Measurements from ENCODE around the gene PNPLA2.

PNPLA2 gene

GRCh38 chr11:813456-814096 is 5.1 kb upstream of the PNPLA2 start:
- in situ Hi-C loops (cut with HindIII; ENCODE audit: low sequenced_read_pairs), result loop anchor here (10.0 kb wide), 1 partner anchor 101 kb away; the partner anchor contains the start of gene CHID1

GRCh38 chr11:815675-816432 is 2.9 kb upstream of the PNPLA2 start:
- in situ Hi-C loops (cut with HindIII; ENCODE audit: low sequenced_read_pairs), result loop anchor here (10.0 kb wide), 1 partner anchor 99 kb away; the partner anchor contains the start of gene CHID1

GRCh38 chr11:816433-816779 is 2.3 kb upstream of the PNPLA2 start:
- in situ Hi-C loops (cut with HindIII; ENCODE audit: low sequenced_read_pairs), result loop anchor here (10.0 kb wide), 1 partner anchor 98 kb away; the partner anchor contains the start of gene CHID1

GRCh38 chr11:819129-819931 is 616 bp downstream of the PNPLA2 start:
- in situ Hi-C loops (cut with HindIII; ENCODE audit: low sequenced_read_pairs), result loop anchor here (10.0 kb wide), 1 partner anchor 95 kb away; the partner anchor contains the start of gene CHID1

GRCh38 chr11:819943-820649 is 1.4 kb downstream of the PNPLA2 start:
- in situ Hi-C loops (cut with HindIII; ENCODE audit: low sequenced_read_pairs), result loop anchor here (10.0 kb wide), 1 partner anchor 95 kb away; the partner anchor contains the start of gene CHID1

GRCh38 chr11:820655-821511 is 2.2 kb downstream of the PNPLA2 start:
- in situ Hi-C loops (cut with HindIII; ENCODE audit: low sequenced_read_pairs), result no loop called here

GRCh38 chr11:821512-822371 is 3.0 kb downstream of the PNPLA2 start:
- in situ Hi-C loops (cut with HindIII; ENCODE audit: low sequenced_read_pairs), result no loop called here

- in situ Hi-C loops (cut with HindIII; ENCODE audit: low sequenced_read_pairs), result no loop called here
These were observed 5.0 kb downstream of the PNPLA2 start for GRCh38 chr11:823441-824291.

GRCh38 chr11:824292-824880 is 5.7 kb downstream of the PNPLA2 start:
- in situ Hi-C loops (cut with HindIII; ENCODE audit: low sequenced_read_pairs), result no loop called here

- in situ Hi-C loops (cut with HindIII; ENCODE audit: low sequenced_read_pairs), result no loop called here
These were observed 6.2 kb downstream of the PNPLA2 start for GRCh38 chr11:824942-825341.

- in situ Hi-C loops (cut with HindIII; ENCODE audit: low sequenced_read_pairs), result no loop called here
These were observed 6.9 kb downstream of the PNPLA2 start for GRCh38 chr11:825366-826226.

GRCh38 chr11:826227-826621 is 7.5 kb downstream of the PNPLA2 start:
- in situ Hi-C loops (cut with HindIII; ENCODE audit: low sequenced_read_pairs), result no loop called here

GRCh38 chr11:826836-827145 is 8.1 kb downstream of the PNPLA2 start:
- in situ Hi-C loops (cut with HindIII; ENCODE audit: low sequenced_read_pairs), result no loop called here

- in situ Hi-C loops (cut with HindIII; ENCODE audit: low sequenced_read_pairs), result no loop called here
These were observed 8.6 kb downstream of the PNPLA2 start for GRCh38 chr11:827146-827896.

- in situ Hi-C loops (cut with HindIII; ENCODE audit: low sequenced_read_pairs), result no loop called here
These were observed 9.1 kb downstream of the PNPLA2 start, which contains the start of gene CRACR2B for GRCh38 chr11:827897-828192. TSS of gene CRACR2B (plus strand) at chr11:827919. CDS start at chr11:828608, 689 bp downstream.

GRCh38 chr11:828506-829175 is 9.9 kb downstream of the PNPLA2 start:
- in situ Hi-C loops (cut with HindIII; ENCODE audit: low sequenced_read_pairs), result no loop called here

Data from endothelial cell of hepatic sinusoid (primary cell).